Ovary (tissue), 9 donors: ENCODE data around the gene ADRB1. TPM values are rescaled to one million over a fixed set of nuclear protein-coding genes. Genes with fewer than 3 reads are reported as not detected.

Experiments used
- DNase-seq, 5 donors: peaks; one replicate each; pipeline ENCODE4 v3.0.0-alpha.2; 2019 to 2020
- H3K27ac ChIP-seq, 2 donors: fragments of 200-600 bp; one replicate each; pipeline versions ENCODE4 v1.5.1 to v1.8.0; 2019 to 2022
- H3K27me3 ChIP-seq: fragments of 200-600 bp; one replicate; pipeline ENCODE4 v1.8.0; 2022
- H3K36me3 ChIP-seq: fragments of 200-600 bp; sonication (generic); one replicate; pipeline ENCODE4 v1.5.1; 2019
- H3K4me1 ChIP-seq: one replicate; pipeline ENCODE4 v1.8.1; 2013; ENCODE audit warnings: mild to moderate bottlenecking, moderate library complexity; ENCODE audit not compliant: insufficient read depth
- H3K4me3 ChIP-seq: fragments of 200-600 bp; sonication (generic); one replicate; pipeline ENCODE4 v1.5.1; 2017
- H3K9me3 ChIP-seq, 2 donors: fragments of 200-600 bp in 1 of 2; sonication (generic) in 1 of 2; one replicate each; pipeline versions ENCODE4 v1.5.1 to v1.8.1; 2013 to 2019; ENCODE audit warnings: mild to moderate bottlenecking in 1 of 2, moderate library complexity in 1 of 2
- CTCF ChIP-seq, 3 donors: fragments of 450-650 bp in 2 of 3; fragments of 200-600 bp in 1 of 3; IDR thresholded peaks; one replicate each; pipeline versions ENCODE4 v1.5.1 to v1.8.0; 2016 to 2022; ENCODE audit warnings: antibody characterized with exemption in 3 of 3, mild to moderate bottlenecking in 1 of 3
- EP300 ChIP-seq: sonication (generic); formaldehyde crosslinking; IDR thresholded peaks from one replicate; pipeline ENCODE4 v1.6.1; 2017; ENCODE audit warnings: antibody characterized with exemption
- POLR2A ChIP-seq: fragments of 450-650 bp; IDR thresholded peaks from one replicate; pipeline ENCODE4 v1.6.1; 2017; ENCODE audit warnings: antibody characterized with exemption, mild to moderate bottlenecking, moderate library complexity
- WGBS, 3 donors: extraction: QIAGEN DNeasy Blood & Tissue Kit in 1 of 3; methylation state at CpG; one replicate each; pipeline versions ENCODE4 v1.1.5 to v1.1.7; 2013 to 2017; 5-methylcytosine and 5-hydroxymethylcytosine counted together
- intact Hi-C, 4 donors: fragments of 100-400 bp; cut with DNase I; formaldehyde crosslinking; loops; one replicate each; pipeline versions ENCODE4 v1.11.0 to v1.15.1; 2022 to 2023
- polyA plus RNA-seq, 2 donors: library from polyadenylated mRNA; stranded (reverse); fragments of 200-250 nt in 1 of 2; fragments of 350-450 nt in 1 of 2; fragmentation: Illumina TruSeq in 1 of 2; extraction: RNeasy Lipid Tissue Mini Kit (QIAGEN cat#74804) in 1 of 2; gene quantifications; one replicate each; pipeline ENCODE4 v1.2.3, GENCODE V29; 2013 to 2014
- total RNA-seq, 7 donors: library from RNA; depleted of rRNA in 2 of 7; stranded (reverse); fragments of >200 nt in 2 of 7; fragmentation: NEBNext Ultra II Directional in 3 of 7; extraction: Animal tissue kit (Norgen Biotek cat#: 25700) in 3 of 7; gene quantifications; one replicate each; pipeline versions ENCODE4 v1.1.0 to v1.2.4, GENCODE V29; 2016 to 2023
- donor health status: DM: no; HTN: no; CAD: no; lungs with moderate emphysema.
- donor health status: DM: no; HTN: no; CAD: no.
- donor health status: Bipolar disorder and iron deficiency.
- donor health status: DM: yes; HTN: yes; CAD: no.
- donor health status: DM: no; HTN: no; CAD: no.
- donor health status: DM: yes; HTN: yes; CAD: no.

ADRB1 gene
- total and polyA plus RNA-seq, 9 donors: 0.13 to 1.1 (median 0.23) TPM; not detected in 3

GRCh38 chr10:114000457-114001010 is 43.1 kb upstream of the ADRB1 start:
- Histone ChIP-seq H3K36me3 (no peaks in the 10 kb centered on the region), H3K27me3 (no peaks in the 10 kb centered on the region), H3K4me3 (no peak overlapping the region), H3K9me3 (no peaks in the 10 kb centered on the region), H3K4me1 (no peaks in the 10 kb centered on the region), H3K27ac (no peak overlapping the region)
- intact Hi-C loops: no loop called here
- WGBS, 3 donors: 84 to 88% (median 85%) methylated on average over 6 of the region's 6 CpGs
- TF ChIP-seq EP300 (no peak), CTCF (IDR thresholded peaks at IDR 0.05) (no peak), POLR2A (no peak)
- no peak for DNase-seq

- Histone ChIP-seq H3K4me1 (no peaks in the 10 kb centered on the region), H3K27ac (no peak overlapping the region), H3K27me3 (no peaks in the 10 kb centered on the region), H3K9me3 (no peaks in the 10 kb centered on the region), H3K36me3 (no peaks in the 10 kb centered on the region), H3K4me3 (no peak overlapping the region)
- WGBS, 3 donors: 74 to 81% (median 77%) methylated on average over 7 of the region's 7 CpGs
- no peak for DNase-seq
- intact Hi-C loops: no loop called here
- no peak for TF ChIP-seq CTCF (IDR thresholded peaks at IDR 0.05)
- TF ChIP-seq POLR2A: no peak
- TF ChIP-seq EP300: no peak
Observed at GRCh38 chr10:114002422-114002821, 41.2 kb upstream of the ADRB1 start.

GRCh38 chr10:114003161-114003941 is 40.3 kb upstream of the ADRB1 start:
- Histone ChIP-seq H3K9me3 (no peaks in the 10 kb centered on the region), H3K36me3 (no peaks in the 10 kb centered on the region), H3K4me3 (no peak overlapping the region), H3K4me1 (no peaks in the 10 kb centered on the region), H3K27me3 (no peaks in the 10 kb centered on the region), H3K27ac (no peak overlapping the region)
- TF ChIP-seq EP300: no peak
- TF ChIP-seq POLR2A: no peak
- no peak for TF ChIP-seq CTCF (IDR thresholded peaks at IDR 0.05)
- DNase-seq: no peak
- intact Hi-C loops: no loop called here
- 77 to 83% (median 79%) methylated on average over 9 of the region's 9 CpGs for WGBS, 3 donors

- Histone ChIP-seq H3K9me3 (no peaks in the 10 kb centered on the region), H3K27me3 (no peaks in the 10 kb centered on the region), H3K4me1 (no peaks in the 10 kb centered on the region), H3K27ac (no peak overlapping the region), H3K4me3 (no peak overlapping the region), H3K36me3 (no peaks in the 10 kb centered on the region)
- TF ChIP-seq CTCF (IDR thresholded peaks at IDR 0.05) (no peak), POLR2A (no peak), EP300 (no peak)
- WGBS, 3 donors: 32 to 55% (median 40%) methylated on average over 5 of the region's 5 CpGs
- intact Hi-C loops: no loop called here
- DNase-seq: no peak
Observed at GRCh38 chr10:114009281-114009996, 34.2 kb upstream of the ADRB1 start.
